Measurements from ENCODE around the gene ZBTB7B.

ZBTB7B gene

DNA sequence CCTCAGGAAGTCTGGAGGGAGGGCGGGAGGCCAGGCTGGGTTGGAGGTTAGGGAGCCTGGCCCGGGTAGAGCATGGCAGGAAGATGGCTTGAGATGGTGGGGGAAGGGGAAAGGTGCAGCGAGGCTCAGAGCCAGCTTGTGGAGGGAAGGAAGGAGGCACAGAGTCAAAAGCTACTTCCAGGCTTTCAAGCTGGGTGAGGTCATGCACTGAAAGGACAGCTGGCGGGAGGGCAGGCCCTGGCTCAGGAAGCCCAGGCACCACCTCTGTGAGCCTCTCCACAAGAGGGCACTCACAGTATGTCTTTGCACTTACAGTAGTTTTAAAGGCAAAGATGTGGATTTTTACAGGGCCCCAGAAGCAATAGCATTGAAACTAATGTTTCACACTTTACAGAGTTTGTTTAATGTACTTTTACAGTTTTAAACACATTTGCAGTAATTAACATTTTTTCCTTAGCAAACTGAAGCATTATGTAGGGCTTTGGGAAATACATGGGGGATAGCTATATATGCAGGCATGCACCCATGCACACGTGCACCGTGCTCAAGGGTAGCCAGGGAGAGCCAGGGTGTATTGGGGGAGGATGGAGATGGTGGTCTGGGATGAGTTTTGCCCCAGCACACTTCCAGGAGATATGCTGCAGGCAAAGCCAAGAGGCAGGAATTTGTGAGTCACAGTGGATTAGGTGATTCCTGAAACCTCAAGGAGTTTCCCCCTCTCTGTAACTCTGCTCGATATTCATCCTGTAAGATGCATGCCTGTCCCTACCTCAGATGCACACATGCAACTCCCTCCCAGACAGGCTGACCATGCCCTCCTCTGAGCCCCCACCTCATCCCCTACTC lies 42.4 kb downstream of the ZBTB7B start:
- peak overlapping the region; percentile 40; the same call in 1 of the 2 replicates for H3K27ac ChIP-seq
- TF ChIP-seq ZFX (IDR thresholded peaks at IDR 0.05; ENCODE audit: borderline replicate concordance): no peak
- TF ChIP-seq, protein P1, sequence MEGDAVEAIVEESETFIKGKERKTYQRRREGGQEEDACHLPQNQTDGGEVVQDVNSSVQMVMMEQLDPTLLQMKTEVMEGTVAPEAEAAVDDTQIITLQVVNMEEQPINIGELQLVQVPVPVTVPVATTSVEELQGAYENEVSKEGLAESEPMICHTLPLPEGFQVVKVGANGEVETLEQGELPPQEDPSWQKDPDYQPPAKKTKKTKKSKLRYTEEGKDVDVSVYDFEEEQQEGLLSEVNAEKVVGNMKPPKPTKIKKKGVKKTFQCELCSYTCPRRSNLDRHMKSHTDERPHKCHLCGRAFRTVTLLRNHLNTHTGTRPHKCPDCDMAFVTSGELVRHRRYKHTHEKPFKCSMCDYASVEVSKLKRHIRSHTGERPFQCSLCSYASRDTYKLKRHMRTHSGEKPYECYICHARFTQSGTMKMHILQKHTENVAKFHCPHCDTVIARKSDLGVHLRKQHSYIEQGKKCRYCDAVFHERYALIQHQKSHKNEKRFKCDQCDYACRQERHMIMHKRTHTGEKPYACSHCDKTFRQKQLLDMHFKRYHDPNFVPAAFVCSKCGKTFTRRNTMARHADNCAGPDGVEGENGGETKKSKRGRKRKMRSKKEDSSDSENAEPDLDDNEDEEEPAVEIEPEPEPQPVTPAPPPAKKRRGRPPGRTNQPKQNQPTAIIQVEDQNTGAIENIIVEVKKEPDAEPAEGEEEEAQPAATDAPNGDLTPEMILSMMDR (IDR thresholded peaks at IDR 0.05): peak; percentile 94

DNA sequence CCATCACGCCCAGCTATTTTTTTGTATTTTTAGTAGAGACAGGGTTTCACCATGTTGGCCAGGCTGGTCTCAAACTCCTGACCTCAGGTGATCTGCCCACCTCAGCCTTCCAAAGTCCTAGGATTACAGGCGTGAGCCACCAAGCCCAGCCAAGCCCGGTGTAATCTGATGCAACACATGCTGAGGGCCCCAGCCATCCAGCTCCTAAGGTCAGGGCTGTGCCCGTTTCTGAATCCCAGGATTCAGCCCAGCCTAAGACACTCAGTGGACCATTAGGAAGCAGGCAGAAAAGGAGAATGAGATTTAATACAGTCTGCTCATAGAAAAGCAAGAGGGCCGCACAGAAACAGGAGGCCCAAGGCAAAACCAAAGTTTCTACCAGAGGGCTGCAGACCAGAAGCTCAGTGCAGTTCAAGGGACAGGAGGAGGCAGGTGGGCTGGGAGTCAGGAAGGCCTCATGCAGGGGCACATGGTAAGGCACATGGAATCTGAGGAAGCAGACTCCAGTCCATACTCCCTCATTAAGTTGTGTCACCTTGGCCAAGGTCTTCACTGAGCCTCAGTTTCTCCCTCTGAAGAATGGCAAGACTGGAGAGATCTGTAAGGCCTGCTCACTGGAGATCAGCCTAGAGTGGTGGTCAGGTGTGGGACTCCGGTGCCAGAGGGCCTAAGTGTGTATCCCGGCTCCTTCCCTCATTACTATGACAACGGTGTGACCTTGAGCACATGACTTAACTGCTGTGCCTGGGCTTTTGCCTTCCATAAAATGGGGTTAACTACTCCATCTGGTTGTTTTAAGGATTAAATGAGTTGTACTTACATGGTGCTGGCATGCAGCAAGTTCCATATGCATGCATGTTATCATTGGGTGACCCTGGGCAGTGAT lies 46.1 kb downstream of the ZBTB7B start:
- peak overlapping the region; percentile 100 for H3K27ac ChIP-seq
- TF ChIP-seq, protein P1 (IDR thresholded peaks at IDR 0.05): no peak
- TF ChIP-seq ZFX (IDR thresholded peaks at IDR 0.05; ENCODE audit: borderline replicate concordance): no peak

GRCh38 chr1:155049651-155050559 lies 47.3 kb downstream of the ZBTB7B start:
- TF ChIP-seq, protein P1 (IDR thresholded peaks at IDR 0.05): no peak
- TF ChIP-seq ZFX (IDR thresholded peaks at IDR 0.05; ENCODE audit: borderline replicate concordance): no peak
- H3K27ac ChIP-seq: peak overlapping the region; percentile 100

DNA sequence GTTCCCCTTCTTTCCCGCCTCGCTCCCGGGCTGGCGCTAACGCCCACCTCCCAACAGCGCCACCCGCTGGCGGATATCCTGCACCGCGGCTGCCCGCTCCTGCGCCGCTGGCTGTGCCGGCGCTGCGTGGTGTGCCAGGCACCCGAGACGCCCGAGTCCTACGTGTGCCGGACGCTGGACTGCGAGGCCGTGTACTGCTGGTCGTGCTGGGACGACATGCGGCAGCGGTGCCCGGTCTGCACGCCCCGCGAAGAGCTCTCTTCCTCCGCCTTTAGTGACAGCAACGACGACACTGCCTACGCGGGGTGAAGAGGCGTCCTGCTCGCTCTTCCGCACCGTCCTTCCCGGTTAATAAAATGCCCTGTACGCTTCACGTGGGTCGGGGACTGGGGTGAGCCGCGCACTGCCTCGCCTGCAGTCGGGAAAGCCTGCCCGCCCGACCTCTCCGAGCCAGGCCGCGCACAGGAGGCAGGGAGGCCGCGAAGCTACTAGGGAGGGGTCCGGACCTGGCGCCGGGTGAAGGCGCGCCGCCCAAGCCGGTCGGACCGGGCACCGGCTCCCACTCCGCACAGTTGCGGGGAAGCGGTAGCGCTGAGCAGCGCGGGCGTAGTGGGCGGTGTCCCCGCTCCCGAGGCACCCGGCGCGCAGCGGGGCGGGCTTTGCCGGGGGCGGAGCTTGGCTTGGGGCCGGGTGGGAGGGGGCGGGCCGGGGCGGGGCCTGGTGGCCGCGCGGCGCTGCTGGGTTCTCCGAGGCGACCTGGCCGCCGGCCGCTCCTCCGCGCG lies 48.1 kb downstream of the ZBTB7B start, which contains the start of gene ADAM15:
TSS of gene ADAM15 (plus strand) at position 757 of the 782 bp plus-strand sequence. CDS start 71 bp downstream, outside the sequence.
- H3K27ac ChIP-seq: peak within 1 kb of the TSS; percentile 100
- no peak for TF ChIP-seq ZFX (IDR thresholded peaks at IDR 0.05; ENCODE audit: borderline replicate concordance)
- TF ChIP-seq, protein P1 (IDR thresholded peaks at IDR 0.05): peak; percentile 99

GRCh38 chr1:155051342-155051776 lies 48.8 kb downstream of the ZBTB7B start:
- H3K27ac ChIP-seq: peak overlapping the region; percentile 100
- no peak for TF ChIP-seq ZFX (IDR thresholded peaks at IDR 0.05; ENCODE audit: borderline replicate concordance)
- TF ChIP-seq, protein P1 (IDR thresholded peaks at IDR 0.05): no peak
